ENCODE measurements around the gene AMBP.
"Not testable (repeated sequence)": the region's sequence is repeated elsewhere in the genome, so short reads cannot be mapped to it uniquely, and the experiment has no call there.

AMBP gene

DNA sequence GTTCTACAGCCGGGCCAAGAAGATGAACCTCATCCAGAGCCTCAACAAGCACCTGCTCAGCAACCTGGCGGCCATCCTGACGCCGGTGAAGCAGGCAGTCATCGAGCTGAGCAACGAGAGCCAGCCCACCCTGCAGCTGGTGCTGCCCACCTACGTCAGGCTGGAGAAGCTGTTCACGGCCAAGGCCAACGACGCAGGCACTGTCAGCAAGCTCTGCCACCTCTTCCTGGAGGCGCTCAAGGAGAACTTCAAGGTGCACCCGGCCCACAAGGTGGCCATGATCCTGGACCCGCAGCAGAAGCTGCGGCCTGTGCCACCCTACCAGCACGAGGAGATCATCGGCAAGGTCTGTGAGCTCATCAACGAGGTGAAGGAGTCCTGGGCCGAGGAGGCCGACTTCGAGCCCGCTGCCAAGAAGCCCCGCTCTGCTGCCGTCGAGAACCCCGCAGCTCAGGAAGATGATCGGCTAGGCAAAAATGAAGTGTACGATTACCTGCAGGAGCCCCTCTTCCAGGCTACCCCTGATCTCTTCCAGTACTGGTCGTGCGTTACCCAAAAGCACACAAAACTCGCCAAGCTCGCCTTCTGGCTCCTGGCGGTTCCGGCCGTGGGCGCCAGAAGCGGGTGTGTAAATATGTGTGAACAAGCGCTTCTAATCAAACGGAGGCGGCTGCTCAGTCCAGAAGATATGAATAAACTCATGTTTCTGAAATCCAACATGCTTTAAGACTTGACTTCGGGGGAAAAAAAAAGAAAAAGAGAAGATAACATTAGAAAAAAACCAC, 28.5 kb downstream of the AMBP start:
- ChIA-PET CTCF (interaction anchor here (0.6 to 2.6 kb wide), 2 partner anchors 26 to 33 kb away, joined by 3 to 10 read pairs; no protein-coding TSS in a partner anchor), POLR2A (no interaction called here)
- no peak overlapping the region for H3K4me3 ChIP-seq (ENCODE audit: low read depth, low read length)
- DNase-seq (ENCODE audit: low read depth, low spot score) = no peak
- TF ChIP-seq, protein P1, sequence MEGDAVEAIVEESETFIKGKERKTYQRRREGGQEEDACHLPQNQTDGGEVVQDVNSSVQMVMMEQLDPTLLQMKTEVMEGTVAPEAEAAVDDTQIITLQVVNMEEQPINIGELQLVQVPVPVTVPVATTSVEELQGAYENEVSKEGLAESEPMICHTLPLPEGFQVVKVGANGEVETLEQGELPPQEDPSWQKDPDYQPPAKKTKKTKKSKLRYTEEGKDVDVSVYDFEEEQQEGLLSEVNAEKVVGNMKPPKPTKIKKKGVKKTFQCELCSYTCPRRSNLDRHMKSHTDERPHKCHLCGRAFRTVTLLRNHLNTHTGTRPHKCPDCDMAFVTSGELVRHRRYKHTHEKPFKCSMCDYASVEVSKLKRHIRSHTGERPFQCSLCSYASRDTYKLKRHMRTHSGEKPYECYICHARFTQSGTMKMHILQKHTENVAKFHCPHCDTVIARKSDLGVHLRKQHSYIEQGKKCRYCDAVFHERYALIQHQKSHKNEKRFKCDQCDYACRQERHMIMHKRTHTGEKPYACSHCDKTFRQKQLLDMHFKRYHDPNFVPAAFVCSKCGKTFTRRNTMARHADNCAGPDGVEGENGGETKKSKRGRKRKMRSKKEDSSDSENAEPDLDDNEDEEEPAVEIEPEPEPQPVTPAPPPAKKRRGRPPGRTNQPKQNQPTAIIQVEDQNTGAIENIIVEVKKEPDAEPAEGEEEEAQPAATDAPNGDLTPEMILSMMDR (IDR thresholded peaks at IDR 0.05; ENCODE audit: insufficient read depth, low read length, missing control alignments) = no peak

DNA sequence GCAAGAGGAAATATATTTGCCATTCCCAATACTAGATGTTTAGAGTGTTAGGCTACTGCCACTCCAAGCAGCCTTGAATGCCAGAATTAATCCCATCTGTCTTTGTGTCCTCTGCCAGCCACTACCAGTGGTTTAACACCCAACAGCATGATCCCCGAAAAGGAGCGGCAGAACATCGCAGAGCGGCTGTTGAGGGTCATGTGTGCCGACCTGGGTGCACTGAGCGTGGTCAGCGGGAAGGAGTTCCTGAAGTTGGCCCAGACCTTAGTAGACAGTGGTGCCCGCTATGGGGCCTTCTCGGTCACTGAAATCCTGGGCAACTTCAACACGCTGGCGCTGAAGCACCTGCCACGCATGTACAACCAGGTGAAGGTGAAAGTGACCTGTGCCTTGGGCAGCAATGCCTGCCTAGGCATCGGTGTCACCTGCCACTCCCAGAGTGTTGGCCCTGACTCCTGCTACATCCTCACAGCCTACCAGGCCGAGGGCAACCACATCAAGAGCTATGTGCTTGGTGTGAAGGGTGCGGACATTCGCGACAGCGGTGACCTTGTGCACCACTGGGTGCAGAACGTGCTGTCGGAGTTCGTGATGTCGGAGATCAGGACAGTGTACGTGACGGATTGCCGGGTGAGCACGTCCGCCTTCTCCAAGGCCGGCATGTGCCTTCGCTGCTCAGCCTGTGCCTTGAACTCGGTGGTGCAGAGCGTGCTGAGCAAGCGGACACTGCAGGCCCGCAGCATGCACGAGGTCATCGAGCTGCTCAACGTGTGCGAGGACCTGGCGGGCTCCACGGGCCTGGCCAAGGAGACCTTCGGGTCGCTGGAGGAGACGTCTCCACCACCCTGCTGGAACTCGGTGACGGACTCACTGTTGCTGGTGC, 29.3 kb downstream of the AMBP start:
- TF ChIP-seq, protein P1 (IDR thresholded peaks at IDR 0.05; ENCODE audit: insufficient read depth, low read length, missing control alignments) = no peak
- ChIA-PET CTCF (interaction anchor here (0.6 to 2.6 kb wide), 2 partner anchors 25 to 34 kb away, joined by 3 to 10 read pairs; no protein-coding TSS in a partner anchor), POLR2A (no interaction called here)

DNA sequence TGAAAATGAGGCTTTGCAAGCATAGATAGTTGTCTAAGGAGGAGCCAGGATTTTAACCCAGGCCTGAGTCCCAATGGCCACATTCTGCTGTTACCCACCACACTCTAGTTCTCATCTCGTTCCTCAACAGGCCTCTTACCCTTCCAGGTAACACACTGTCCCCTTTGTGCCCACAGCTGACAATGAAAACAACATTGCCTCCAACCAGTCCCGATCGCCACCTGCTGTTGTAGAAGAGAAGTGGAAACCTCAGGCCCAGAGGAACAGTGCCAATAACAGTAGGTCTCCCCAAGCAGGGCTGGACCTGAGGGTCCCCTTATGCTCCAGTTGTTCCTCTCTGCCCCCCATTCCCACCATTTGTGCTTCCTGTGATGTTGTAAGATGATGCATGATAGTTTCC, 30.4 kb downstream of the AMBP start:
- DNase-seq (ENCODE audit: low read depth, low spot score) = no peak
- H3K4me3 ChIP-seq (ENCODE audit: low read depth, low read length) = no peak overlapping the region
- TF ChIP-seq, protein P1 (IDR thresholded peaks at IDR 0.05; ENCODE audit: insufficient read depth, low read length, missing control alignments) = peak; percentile 24
- POLR2A ChIA-PET = no interaction called here
- CTCF ChIA-PET = interaction anchor here (0.8 to 1.6 kb wide), 5 partner anchors 10 to 241 kb away, joined by 3 to 7 read pairs (median 4); no protein-coding TSS in a partner anchor

More for the DNA sequence above, 29.3 kb downstream of the AMBP start:
- no peak for DNase-seq (ENCODE audit: low read depth, low spot score)
- no peak overlapping the region for H3K4me3 ChIP-seq (ENCODE audit: low read depth, low read length)

DNA sequence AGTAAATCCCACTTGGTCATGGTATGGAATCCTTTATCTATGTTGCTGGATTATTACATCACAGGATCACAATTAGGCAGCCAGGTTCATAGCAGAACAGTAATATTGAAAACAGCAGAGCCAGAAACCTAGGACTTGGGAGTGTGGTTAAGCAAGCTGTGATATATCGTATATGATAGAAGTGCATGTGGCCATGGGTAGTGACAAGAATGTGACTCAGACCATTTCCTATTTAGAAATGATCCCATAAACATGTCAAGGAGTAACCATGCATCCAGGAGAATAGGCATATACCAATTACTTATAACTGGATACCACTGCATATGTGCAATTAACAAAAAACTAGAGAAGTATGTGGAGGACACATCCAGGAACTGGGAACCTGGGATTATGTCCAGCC, 31.2 kb downstream of the AMBP start:
- ChIA-PET POLR2A (no interaction called here), CTCF (interaction anchor here (0.8 to 1.6 kb wide), 6 partner anchors 9 to 361 kb away, joined by 3 to 7 read pairs (median 4); no protein-coding TSS in a partner anchor)
- H3K4me3 ChIP-seq (ENCODE audit: low read depth, low read length) = no peak overlapping the region
- DNase-seq (ENCODE audit: low read depth, low spot score) = no peak
- TF ChIP-seq, protein P1 (IDR thresholded peaks at IDR 0.05; ENCODE audit: insufficient read depth, low read length, missing control alignments) = no peak

DNA sequence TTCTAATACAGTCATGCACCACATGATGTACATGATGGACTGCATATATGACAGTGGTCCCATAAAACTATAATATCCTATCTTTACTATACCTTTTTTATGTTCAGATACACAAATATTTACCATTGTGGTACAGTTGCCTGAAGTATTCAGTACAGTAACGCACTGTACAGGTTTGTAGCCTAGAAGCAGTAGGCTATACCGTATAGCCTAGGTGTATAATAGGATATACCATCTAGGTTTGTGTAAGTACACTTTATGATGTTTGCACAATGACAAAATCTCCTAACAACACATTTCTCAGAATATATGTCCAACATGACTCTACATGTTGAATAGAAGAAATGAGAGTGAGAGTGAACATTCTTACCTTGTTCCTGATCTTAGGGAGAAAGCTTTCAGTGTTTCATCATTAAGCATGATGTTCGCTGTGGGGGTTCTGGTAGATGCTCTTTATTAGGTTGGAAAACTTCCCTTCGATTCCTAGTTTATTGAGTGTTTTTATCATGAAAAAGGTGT, 31.8 kb downstream of the AMBP start:
- H3K4me3 ChIP-seq (ENCODE audit: low read depth, low read length) = no peak overlapping the region
- no peak for DNase-seq (ENCODE audit: low read depth, low spot score)
- TF ChIP-seq, protein P1 (IDR thresholded peaks at IDR 0.05; ENCODE audit: insufficient read depth, low read length, missing control alignments) = no peak
- POLR2A ChIA-PET = no interaction called here
- CTCF ChIA-PET = interaction anchor here (0.7 to 1.6 kb wide), 3 partner anchors 13 to 360 kb away, joined by 3 to 6 read pairs (median 3); no protein-coding TSS in a partner anchor

DNA sequence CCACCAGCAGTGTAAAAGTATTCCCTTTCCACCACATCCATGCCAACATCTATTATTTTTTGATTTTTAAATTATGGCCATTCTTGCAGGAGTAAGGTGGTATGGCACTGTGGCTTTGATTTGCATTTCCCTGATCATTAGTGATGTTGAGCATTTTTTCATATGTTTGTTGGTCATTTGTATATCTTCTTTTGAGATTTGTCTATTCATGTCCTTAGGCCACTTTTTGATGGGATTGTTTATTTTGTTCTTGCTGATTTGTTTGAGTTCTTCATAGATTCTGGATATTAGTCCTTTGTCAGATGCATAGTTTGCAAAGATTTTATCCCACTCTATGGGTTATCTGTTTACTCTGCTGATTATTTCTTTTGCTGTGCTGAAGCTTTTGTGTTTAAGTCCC, 34.4 kb downstream of the AMBP start:
- DNase-seq (ENCODE audit: low read depth, low spot score); POLR2A ChIA-PET; H3K4me3 ChIP-seq (ENCODE audit: low read depth, low read length): not testable (repeated sequence)
- CTCF ChIA-PET = interaction anchor here (1.9 kb wide), 1 partner anchor 236 kb away, joined by 5 read pairs; no protein-coding TSS in a partner anchor
